ENCODE results near the gene ALK.

- no peak for TF ChIP-seq CTCF (IDR thresholded peaks at IDR 0.05)
- no peak for TF ChIP-seq POLR2A (IDR thresholded peaks at IDR 0.05)
These were observed 702.7 kb downstream of the ALK start for GRCh38 chr2:29218550-29219125.
